Endothelial cell of umbilical vein (primary cell): ENCODE measurements around the gene LCP1. TPM values are rescaled to one million over a fixed set of nuclear protein-coding genes. Genes with fewer than 3 reads are reported as not detected.

Experiments
- BruUV-seq: library from RNA; stranded (reverse); fragments of 400-500 nt; replicated peaks from 2 replicates; lab custom pipeline; 2021; lab: Mats Ljungman, UMichigan
- CTCF ChIA-PET: fragments of 300-600, 350-600 bp; sonication (Branson Sonifier 250); formaldehyde crosslinking; loops from one replicate; lab custom pipeline; 2021; ENCODE audit warnings: antibody characterized with exemption, inconsistent platforms; lab: Charles Lee
- POLR2A ChIA-PET: fragments of 300-600, 350-600 bp; sonication (Branson Sonifier 250); formaldehyde crosslinking; loops from one replicate; lab custom pipeline; 2021; ENCODE audit warnings: antibody characterized with exemption, inconsistent platforms; lab: Charles Lee
- DNase-seq: peaks from one replicate; pipeline ENCODE4 v3.0.0-alpha.2; 2011; ENCODE audit warnings: low read depth, low spot score
- FAIRE-seq: peaks from 2 replicates; lab custom pipeline; 2011; peaks lifted over from hg19 to GRCh38; lab: Jason Lieb, UNC
- H2AFZ ChIP-seq: 2 replicates; pipeline ENCODE4 v1.6.0; 2012; ENCODE audit warnings: low read depth, low read length, control low read depth, inconsistent platforms
- H3K27ac ChIP-seq: 2 replicates; pipeline ENCODE4 v1.5.1; 2011; ENCODE audit warnings: low read depth, mild to moderate bottlenecking, control low read depth, low read length, moderate library complexity; ENCODE audit not compliant: insufficient read depth
- H3K27me3 ChIP-seq, 2 experiments: 2 replicates each; pipeline versions ENCODE4 v1.6.0 to v1.6.1; 2011; ENCODE audit warnings: low read length in 2 of 2, mixed read lengths in 1 of 2; ENCODE audit not compliant: control insufficient read depth in 2 of 2, insufficient read depth in 2 of 2
- H3K36me3 ChIP-seq, 2 experiments: 2 replicates in 1 of 2; 3 replicates in 1 of 2; pipeline ENCODE4 v1.5.1; 2011; ENCODE audit warnings: low read length in 2 of 2, mild to moderate bottlenecking in 1 of 2, moderate library complexity in 1 of 2; ENCODE audit not compliant: control insufficient read depth in 2 of 2, insufficient read depth in 2 of 2; ENCODE audit errors: extremely low read depth in 1 of 2
- H3K4me1 ChIP-seq: 3 replicates; pipeline ENCODE4 v1.5.1; 2011; ENCODE audit warnings: mild to moderate bottlenecking, low read length; ENCODE audit not compliant: control insufficient read depth, insufficient read depth; ENCODE audit errors: extremely low read depth
- H3K4me2 ChIP-seq: 2 replicates; pipeline ENCODE4 v1.6.1; 2011; ENCODE audit warnings: low read length, control low read depth, mixed read lengths; ENCODE audit not compliant: insufficient read depth
- H3K4me3 ChIP-seq, 3 experiments: fragments of 200-600 bp in 1 of 3; sonication (generic), shearing (Covaris generic) in 1 of 3; replicated peaks in 1 of 3; 2 replicates each; pipeline ENCODE4 v1.5.1; 2011 to 2016; ENCODE audit warnings: control low read depth in 3 of 3, low read length in 3 of 3, mild to moderate bottlenecking in 2 of 3, inconsistent platforms in 1 of 3, low read depth in 1 of 3, moderate library complexity in 1 of 3; ENCODE audit not compliant: insufficient read depth in 1 of 3
- H3K79me2 ChIP-seq: 2 replicates; pipeline ENCODE4 v1.6.0; 2012; ENCODE audit warnings: low read length, inconsistent platforms; ENCODE audit not compliant: control insufficient read depth, insufficient read depth
- H3K9ac ChIP-seq: replicated peaks from 2 replicates; pipeline ENCODE3; 2011; ENCODE audit warnings: low read length, control low read depth; ENCODE audit not compliant: insufficient read depth; ENCODE audit errors: extremely low read depth
- H3K9me1 ChIP-seq: replicated peaks from 3 replicates; pipeline ENCODE4 v1.6.0; 2011; ENCODE audit warnings: mild to moderate bottlenecking, low read length; ENCODE audit not compliant: control insufficient read depth, insufficient read depth; ENCODE audit errors: extremely low read depth
- H3K9me3 ChIP-seq: replicated peaks from 2 replicates; pipeline ENCODE4 v1.5.1; 2012; ENCODE audit warnings: low read length, inconsistent platforms; ENCODE audit not compliant: control insufficient read depth, insufficient read depth
- H4K20me1 ChIP-seq: replicated peaks from 2 replicates; pipeline ENCODE3; 2011; ENCODE audit warnings: mild to moderate bottlenecking, low read length; ENCODE audit not compliant: control insufficient read depth, insufficient read depth; ENCODE audit errors: extremely low read depth
- EZH2 ChIP-seq: IDR thresholded peaks from 2 replicates; pipeline ENCODE4 v1.6.1; 2012; ENCODE audit warnings: borderline replicate concordance, low read depth, mild to moderate bottlenecking, moderate library complexity, low read length, inconsistent platforms; ENCODE audit not compliant: severe bottlenecking
- FOS ChIP-seq: IDR thresholded peaks from 2 replicates; pipeline ENCODE4 v1.6.1; 2011; ENCODE audit warnings: mild to moderate bottlenecking, low read length, moderate library complexity, borderline replicate concordance; ENCODE audit not compliant: insufficient read depth
- GATA2 ChIP-seq: IDR thresholded peaks from 2 replicates; pipeline ENCODE4 v1.7.0; 2011; ENCODE audit warnings: low read depth, mild to moderate bottlenecking, moderate library complexity, mixed read lengths, low read length; ENCODE audit not compliant: insufficient read length, insufficient read depth
- JUN ChIP-seq: IDR thresholded peaks from 2 replicates; pipeline ENCODE4 v1.6.1; 2011; ENCODE audit warnings: borderline replicate concordance, low read depth; ENCODE audit not compliant: insufficient read length, insufficient read depth
- MYC ChIP-seq: IDR thresholded peaks from one replicate; pipeline ENCODE4 v1.6.1; 2011; ENCODE audit warnings: mild to moderate bottlenecking, low read depth, low read length
- POLR2A ChIP-seq: IDR thresholded peaks from 2 replicates; pipeline ENCODE4 v1.6.1; 2012; ENCODE audit warnings: low read depth, mild to moderate bottlenecking, control low read depth, low read length
- POLR2AphosphoS5 ChIP-seq: IDR thresholded peaks from 2 replicates; pipeline ENCODE4 v1.6.1; 2012; ENCODE audit warnings: low read depth, mild to moderate bottlenecking, control low read depth, low read length, moderate library complexity; ENCODE audit not compliant: insufficient read depth
- dilution Hi-C: fragments of 300-500 bp; cut with MboI; formaldehyde crosslinking; loops from one replicate; pipeline ENCODE4 v1.15.0; 2019; ENCODE audit warnings: low sequenced_read_pairs; ENCODE audit not compliant: extremely low pct_ligation_motif_present
- intact Hi-C: fragments of 100-400 bp; cut with micrococcal nuclease; formaldehyde crosslinking; loops from one replicate; pipeline ENCODE4 v1.10.0; 2022
- polyA plus RNA-seq, 4 experiments: library from polyadenylated mRNA; depleted of rRNA in 3 of 4; stranded (reverse) in 3 of 4; unstranded in 1 of 4; fragments of >200 nt; gene quantifications; 2 replicates each; pipeline versions ENCODE4 v1.2.1 to v1.2.3, GENCODE V29; 2011 to 2012; ENCODE audit warnings: missing spikeins in 1 of 4
- total RNA-seq: library from RNA; stranded (reverse); gene quantifications from 2 replicates; pipeline ENCODE4 v1.2.3, GENCODE V29; 2021
- TF ChIP-seq, protein P1 (sequence below): IDR thresholded peaks from 2 replicates; pipeline ENCODE4 v1.6.1; 2011; ENCODE audit not compliant: insufficient read depth, insufficient read length
- TF ChIP-seq, protein P2 (sequence below), 2 donors: IDR thresholded peaks; 1 replicate in 1 of 2; 2 replicates in 1 of 2; pipeline ENCODE4 v1.5.1; 2011; ENCODE audit warnings: low read length in 2 of 2, mild to moderate bottlenecking in 2 of 2, moderate library complexity in 2 of 2, control low read depth in 1 of 2, inconsistent platforms in 1 of 2, low read depth in 1 of 2; ENCODE audit not compliant: insufficient read depth in 1 of 2; ENCODE audit errors: extremely low read depth in 1 of 2

The LCP1 gene
- total and polyA plus RNA-seq, 2 donors (not counting 3 experiments of a cell fraction or from before 2014, with no cell fraction given), result 0.18 to 0.38 TPM

DNA sequence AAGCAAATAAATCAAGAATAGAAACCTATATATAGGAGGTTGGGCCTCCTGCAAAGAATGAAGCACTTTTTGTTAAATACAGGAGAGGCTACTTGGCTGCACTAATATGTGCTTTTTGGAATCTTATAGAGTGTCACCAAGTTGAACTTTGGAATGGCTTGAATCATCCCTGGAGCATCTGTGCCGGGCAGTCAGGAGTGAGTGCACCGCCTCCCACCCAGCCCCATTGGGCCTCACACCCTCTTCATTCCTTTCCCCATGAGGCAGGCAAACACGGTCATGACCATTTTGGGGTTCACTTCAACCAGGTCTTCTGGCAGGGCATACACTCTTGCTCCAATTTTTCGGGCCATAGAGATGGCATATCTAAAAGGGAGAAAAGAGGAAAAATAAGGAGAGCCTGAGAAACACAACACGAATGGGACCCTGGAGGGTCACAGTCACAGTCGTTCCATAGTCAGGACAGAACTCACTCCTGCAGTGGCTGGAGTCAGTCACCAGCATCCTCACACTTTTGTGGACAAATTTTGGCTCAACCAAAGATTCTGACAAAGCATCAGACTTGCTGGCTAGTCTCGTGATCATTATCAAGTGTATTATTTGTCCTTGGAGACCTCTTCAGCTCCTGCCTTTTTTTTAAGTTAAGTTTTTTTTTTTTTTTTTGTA, 54.5 kb downstream of the LCP1 start:
- no TSS peak for BruUV-seq
- POLR2A ChIA-PET, result no interaction called here
- H3K9ac ChIP-seq, result no peak overlapping the region
- H3K9me1 ChIP-seq, result no peaks in the 10 kb centered on the region
- DNase-seq, result no peak
- H3K27ac ChIP-seq, result no peak overlapping the region
- CTCF ChIA-PET, result interaction anchor here (1.0 to 2.8 kb wide), 14 partner anchors 10 to 756 kb away, joined by 3 to 110 read pairs (median 8); partner anchors contain the start of gene ZC3H13
- H3K4me1 ChIP-seq, result peaks cover 22% of the 10 kb centered on the region
- dilution Hi-C loops (no loop called here), intact Hi-C loops (loop anchor here (2.0 to 5.0 kb wide), 3 partner anchors 170 to 755 kb away; no protein-coding TSS in a partner anchor)
- H3K79me2 ChIP-seq, result no peaks in the 10 kb centered on the region
- no peak for TF ChIP-seq GATA2
- no peak for TF ChIP-seq EZH2
- no peak for TF ChIP-seq POLR2AphosphoS5
- TF ChIP-seq, protein P1, sequence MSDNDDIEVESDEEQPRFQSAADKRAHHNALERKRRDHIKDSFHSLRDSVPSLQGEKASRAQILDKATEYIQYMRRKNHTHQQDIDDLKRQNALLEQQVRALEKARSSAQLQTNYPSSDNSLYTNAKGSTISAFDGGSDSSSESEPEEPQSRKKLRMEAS, result no peak
- no peak for TF ChIP-seq FOS
- TF ChIP-seq MYC, result no peak
- no peak for TF ChIP-seq POLR2A
- TF ChIP-seq, protein P2, sequence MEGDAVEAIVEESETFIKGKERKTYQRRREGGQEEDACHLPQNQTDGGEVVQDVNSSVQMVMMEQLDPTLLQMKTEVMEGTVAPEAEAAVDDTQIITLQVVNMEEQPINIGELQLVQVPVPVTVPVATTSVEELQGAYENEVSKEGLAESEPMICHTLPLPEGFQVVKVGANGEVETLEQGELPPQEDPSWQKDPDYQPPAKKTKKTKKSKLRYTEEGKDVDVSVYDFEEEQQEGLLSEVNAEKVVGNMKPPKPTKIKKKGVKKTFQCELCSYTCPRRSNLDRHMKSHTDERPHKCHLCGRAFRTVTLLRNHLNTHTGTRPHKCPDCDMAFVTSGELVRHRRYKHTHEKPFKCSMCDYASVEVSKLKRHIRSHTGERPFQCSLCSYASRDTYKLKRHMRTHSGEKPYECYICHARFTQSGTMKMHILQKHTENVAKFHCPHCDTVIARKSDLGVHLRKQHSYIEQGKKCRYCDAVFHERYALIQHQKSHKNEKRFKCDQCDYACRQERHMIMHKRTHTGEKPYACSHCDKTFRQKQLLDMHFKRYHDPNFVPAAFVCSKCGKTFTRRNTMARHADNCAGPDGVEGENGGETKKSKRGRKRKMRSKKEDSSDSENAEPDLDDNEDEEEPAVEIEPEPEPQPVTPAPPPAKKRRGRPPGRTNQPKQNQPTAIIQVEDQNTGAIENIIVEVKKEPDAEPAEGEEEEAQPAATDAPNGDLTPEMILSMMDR (IDR thresholded peaks at IDR 0.05; ENCODE audit: extremely low read depth in 1 of 2, insufficient read depth in 1 of 2, low read depth in 1 of 2, low read length in 2 of 2), result no peak
- TF ChIP-seq JUN, result no peak
- no peak for FAIRE-seq
- no peak overlapping the region for H2AFZ ChIP-seq
- H3K4me3 ChIP-seq, result no peak overlapping the region
- H4K20me1 ChIP-seq, result no peaks in the 10 kb centered on the region
- no peaks in the 10 kb centered on the region for H3K9me3 ChIP-seq
- H3K4me2 ChIP-seq, result no peak overlapping the region
- H3K27me3 ChIP-seq, result peaks cover 19 to 21% of the 10 kb centered on the region in 2 experiments
- H3K36me3 ChIP-seq, result no peaks in the 10 kb centered on the region
